ELR (cell line): ENCODE results near the gene FBLIM1.

Experiments used
- DNase-seq: peaks from one replicate; pipeline ENCODE4 v3.0.0-alpha.2; 2015; ENCODE audit warnings: low read depth

FBLIM1 gene, protein sequence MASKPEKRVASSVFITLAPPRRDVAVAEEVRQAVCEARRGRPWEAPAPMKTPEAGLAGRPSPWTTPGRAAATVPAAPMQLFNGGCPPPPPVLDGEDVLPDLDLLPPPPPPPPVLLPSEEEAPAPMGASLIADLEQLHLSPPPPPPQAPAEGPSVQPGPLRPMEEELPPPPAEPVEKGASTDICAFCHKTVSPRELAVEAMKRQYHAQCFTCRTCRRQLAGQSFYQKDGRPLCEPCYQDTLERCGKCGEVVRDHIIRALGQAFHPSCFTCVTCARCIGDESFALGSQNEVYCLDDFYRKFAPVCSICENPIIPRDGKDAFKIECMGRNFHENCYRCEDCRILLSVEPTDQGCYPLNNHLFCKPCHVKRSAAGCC

DNA sequence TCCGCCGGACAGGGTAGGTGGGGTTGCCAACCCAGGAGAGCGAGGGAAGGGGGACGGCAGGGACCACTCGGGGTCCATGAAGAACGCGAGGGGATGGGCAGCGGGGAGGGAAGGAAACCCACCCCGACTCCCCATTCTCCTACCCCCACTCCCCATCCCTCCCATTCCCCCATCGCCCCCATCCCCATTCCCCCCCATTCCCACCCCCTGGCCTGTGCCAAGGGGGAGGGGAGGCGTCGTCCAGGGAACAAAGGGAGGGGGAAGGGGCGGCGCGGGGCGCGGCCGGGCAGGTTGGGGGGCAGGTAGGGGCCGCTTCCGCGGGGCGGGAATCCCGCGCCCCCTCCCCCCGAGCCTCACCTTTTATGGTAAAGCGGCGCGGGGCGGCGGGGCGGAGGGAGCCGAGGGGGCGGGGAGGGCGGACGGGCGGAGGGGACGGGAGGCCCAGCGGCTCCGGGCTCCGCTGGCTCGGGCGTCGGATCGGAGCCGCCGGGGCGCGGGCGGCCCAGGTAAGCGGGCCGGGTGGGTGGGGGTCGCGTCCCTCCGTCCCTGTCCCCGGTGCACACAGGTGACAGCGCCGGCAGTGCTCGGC is at the start of gene FBLIM1:
FBLIM1 (plus strand) TSS at position 453 of the 589 bp plus-strand sequence. CDS start 6,189 bp downstream, outside the sequence.
- peak; percentile 27 for DNase-seq

DNA sequence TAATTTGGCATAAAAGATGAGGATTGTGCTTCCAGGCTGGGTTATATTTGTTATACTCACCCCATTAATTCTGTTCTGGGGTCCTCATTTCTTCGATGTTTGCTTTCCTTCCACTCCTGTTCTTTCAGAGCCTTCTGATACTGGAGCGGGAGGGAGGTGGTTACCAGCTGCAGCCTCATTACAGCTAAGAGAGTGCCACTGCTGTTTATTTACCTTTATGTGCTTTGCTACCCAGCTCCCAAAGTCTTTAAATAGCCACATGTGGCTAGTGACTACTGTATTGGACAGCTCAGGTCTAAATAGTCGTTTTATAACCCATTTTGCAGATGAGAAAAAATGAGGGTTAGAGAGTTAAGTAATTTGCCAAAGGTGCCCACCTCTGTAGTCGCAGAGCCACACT is 49.4 kb upstream of the FBLIM1 start:
- DNase-seq: no peak

DNA sequence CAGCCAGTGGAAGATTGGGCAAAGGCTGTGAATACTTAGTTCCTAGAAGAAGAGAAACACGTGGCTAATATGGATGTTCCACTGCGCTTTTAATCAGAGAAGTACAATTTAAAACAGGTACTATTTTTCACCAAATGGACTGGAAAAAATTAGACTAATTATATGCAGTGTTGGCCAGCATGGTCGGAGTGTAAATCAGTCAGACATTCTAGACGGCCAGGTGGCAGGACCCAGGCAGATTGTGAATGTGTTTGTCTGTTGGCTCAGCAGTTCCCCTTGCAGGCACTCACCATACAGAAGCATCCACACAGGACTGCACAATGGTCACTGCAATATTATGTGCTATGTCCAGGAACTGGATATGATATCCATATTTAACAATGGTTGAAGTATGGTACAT is 46.4 kb upstream of the FBLIM1 start:
- no peak for DNase-seq

DNA sequence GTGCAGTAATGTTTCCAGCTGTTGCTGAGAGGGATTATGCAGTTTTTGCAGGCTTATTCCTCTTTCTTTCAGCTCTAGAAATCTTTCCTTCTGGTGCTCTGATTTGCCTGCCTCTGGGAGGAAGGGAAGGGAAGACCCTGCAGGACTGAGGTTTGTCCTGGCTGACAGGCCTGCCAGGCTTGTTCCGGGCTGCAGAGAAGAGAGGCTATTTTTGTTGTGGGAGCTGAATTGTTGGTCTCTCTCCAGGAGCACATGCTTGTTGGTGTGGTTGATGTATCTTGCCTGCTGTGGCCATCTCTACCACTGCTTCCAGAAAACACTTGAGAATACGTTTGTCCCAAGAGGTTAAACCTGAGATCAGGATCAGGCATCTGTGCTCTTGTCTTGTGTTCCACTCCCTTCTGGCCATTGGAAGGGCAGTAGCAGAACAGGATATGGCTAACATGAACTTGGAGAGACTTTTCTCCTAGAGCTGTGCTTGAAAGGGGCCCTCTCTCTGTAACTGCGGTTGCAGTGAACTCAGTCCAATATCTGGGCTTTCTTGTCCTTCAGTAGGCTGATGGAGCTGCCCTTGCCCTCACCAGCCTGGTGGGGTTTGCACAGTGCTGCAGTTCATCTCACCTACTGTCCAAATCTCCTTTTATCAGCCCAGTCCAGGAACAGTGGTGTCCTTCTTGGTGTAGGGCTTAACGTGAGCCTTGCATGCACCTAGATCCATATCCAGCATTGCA is 44.0 kb upstream of the FBLIM1 start:
- no peak for DNase-seq

DNA sequence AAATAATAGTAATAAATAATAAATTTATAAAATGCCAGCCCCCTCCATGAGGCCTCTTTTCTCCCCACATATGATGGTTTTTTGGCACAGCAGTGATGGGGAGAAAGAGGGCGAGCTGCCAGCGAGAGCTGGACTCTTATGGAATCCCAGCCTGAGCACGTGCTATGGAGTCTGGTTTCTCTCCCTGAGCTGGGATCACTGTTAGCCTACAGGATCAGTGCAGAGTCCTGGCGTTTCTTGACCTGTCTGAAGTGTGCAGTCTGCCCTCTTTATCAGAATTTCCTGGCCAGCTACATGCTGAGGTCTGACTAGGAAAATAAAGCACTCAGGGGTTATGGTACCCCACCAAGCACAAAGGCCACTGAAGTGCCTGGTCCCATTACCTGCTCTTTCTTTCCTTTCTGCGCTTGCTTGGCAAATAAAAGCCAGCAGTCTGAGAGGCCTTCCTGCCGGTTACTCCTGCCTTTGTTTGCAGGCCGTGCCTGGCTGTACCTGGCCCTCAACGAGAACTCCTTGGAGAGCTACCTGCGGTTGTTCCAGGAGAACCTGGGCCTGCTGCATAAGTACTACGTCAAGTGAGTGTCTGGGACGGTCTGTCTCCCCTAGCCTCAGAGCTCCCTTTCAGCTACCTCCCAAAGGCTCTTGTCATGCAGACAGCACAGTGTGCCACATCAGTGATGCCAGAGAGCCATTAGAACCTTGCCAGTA is 41.0 kb upstream of the FBLIM1 start:
- no peak for DNase-seq

DNA sequence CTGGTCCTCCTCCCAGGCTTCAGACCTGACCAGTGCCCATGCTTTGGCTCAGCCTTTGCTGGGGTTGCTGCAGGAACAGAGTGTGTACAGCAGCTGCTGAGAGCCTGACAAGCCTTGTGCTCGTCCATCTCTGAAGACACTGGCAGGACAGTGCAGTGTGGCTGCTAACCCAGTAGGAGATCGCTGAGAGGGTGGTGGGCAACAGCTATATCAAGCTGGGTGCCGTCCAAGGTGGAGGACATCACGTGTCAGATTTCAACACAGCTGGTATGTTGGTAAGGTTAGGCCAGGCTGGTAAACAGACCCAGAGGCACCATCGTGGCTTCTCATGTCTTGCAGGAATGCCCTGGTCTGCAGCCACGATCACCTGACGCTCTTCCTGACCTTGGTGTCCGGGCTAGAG is 40.4 kb upstream of the FBLIM1 start:
- DNase-seq: no peak

DNA sequence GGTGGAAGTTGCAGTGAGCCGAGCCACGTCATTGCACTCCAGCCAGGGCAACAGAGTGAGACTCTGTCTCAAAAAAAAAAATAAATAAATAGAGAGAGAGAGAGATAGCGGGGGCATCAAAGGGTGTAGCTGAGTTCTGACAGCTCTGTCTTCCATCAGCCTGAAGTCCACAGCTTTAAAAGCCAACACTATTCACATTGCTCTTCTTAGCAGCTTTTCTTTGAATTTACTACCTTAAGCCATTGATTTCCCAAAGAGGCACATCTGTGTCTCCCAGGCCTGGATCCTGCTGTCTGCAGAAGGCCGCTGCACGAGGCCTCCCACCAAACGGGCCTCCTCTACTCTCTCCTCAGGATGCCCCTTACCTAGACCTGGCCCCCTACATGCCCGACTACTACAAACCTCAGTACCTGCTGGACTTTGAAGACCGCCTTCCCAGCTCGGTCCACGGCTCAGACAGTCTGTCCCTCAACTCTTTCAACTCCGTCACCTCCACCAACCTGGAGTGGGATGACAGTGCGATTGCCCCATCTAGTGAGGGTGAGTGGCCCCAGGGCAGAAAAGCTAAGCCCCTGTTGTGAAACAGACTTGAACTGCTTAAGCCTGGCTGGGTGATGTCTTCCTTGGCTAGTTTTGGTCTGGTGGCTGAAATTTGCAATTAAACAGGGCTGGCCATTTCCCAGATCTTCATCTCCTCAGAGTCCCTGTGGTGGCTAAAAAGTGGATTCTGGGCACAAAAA is 39.0 kb upstream of the FBLIM1 start:
- no peak for DNase-seq

DNA sequence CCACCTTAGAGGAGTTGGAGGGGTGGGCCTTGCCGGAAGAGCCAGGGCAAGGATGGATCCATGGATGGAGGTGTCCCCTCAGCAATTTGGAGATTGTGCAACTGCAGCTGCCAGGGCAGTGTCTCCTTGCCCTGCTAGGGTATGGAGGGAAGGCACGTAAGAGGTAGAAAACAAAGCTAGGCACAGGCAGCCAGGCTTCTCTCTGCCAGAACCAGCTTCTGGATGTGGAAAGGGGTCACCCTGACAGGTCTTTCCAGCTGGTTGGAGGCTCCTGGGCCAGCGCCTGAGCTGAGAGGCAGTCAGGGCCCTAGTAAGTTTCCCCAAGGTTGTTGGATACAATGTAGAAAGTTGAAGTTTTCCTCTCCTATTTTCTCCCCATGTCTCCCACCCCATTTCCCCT is 37.7 kb upstream of the FBLIM1 start:
- DNase-seq: no peak

DNA sequence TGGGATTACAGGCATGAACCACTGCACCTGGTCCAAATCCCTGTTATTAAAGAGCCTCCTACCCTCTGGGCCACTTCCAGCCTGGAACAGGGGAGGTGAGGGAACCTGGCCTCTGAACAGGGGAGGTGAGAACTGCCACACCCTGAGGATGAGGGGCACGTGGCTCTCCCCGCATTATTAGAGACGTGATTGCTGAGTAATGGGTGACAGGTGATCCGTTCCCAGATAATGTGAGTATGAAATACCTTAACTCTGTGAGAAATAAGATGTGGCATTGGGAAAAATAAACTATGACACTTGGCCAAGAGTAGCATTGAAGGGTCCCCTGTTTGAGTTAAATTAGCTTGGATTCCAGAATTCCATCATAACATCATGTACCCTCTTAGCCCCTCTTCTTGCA is 36.2 kb upstream of the FBLIM1 start:
- no peak for DNase-seq

DNA sequence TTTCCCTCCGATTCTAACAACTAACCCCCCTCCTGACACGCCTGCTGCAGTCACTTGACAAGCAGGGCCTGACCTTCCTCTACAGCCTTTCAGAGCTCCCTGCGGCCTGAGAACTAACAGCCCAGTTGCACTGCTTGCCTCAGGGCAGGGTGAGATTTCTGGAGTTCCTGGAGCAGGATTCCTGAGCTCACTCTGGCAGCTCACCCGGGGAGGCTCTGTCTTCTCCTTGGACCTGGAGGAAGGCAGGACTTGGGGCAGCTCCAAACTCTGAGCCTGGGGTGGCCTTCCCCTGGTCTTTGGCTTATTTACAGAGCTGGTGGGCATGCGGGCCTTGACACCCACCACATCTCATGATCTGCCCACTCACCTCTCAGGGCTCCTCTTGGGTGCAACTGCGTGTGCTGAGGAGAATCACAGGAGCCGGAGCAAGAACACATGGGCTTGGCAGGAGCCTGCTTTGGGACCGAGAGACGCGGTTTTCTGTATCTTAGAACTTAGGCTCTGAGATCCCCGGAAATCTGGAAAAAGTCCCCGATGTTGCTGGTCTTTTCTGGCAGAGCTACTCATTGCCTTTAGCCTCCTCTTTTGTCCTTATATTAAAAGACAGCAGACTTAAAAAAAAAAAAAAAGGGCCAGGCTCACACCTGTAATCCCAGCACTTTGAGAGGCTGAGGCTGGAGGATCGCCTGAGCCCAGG is 35.6 kb upstream of the FBLIM1 start:
- DNase-seq: no peak

DNA sequence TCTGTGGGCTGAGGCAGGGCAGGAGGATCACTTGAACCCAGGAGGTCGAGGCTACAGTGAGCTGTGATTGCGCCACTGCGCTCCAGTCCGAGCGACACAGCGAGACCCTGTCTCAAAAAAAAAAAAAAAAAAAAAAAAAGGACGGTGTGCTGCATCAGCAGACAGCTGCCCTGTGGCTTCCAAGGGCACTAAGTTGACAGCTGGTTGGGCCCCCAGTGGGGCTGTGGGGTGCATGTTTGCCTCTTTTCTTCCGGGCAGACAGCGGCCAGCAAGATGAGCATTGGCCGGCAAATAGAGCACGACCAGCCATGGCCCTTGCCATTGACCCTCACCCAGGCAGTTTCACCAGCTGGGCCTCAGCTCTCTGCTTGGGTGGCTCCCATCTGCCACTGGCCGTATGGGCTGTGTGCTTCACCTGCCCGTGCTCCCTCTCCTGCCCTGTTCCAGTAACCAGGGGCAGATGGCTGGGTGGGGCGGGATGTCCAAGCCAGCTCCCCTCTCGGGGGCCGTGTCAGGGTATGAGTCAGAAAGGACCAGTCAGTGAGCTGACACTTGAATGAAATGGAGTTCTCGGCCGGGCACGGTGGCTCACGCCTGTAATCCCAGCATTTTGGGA is 34.9 kb upstream of the FBLIM1 start:
- DNase-seq: no peak

DNA sequence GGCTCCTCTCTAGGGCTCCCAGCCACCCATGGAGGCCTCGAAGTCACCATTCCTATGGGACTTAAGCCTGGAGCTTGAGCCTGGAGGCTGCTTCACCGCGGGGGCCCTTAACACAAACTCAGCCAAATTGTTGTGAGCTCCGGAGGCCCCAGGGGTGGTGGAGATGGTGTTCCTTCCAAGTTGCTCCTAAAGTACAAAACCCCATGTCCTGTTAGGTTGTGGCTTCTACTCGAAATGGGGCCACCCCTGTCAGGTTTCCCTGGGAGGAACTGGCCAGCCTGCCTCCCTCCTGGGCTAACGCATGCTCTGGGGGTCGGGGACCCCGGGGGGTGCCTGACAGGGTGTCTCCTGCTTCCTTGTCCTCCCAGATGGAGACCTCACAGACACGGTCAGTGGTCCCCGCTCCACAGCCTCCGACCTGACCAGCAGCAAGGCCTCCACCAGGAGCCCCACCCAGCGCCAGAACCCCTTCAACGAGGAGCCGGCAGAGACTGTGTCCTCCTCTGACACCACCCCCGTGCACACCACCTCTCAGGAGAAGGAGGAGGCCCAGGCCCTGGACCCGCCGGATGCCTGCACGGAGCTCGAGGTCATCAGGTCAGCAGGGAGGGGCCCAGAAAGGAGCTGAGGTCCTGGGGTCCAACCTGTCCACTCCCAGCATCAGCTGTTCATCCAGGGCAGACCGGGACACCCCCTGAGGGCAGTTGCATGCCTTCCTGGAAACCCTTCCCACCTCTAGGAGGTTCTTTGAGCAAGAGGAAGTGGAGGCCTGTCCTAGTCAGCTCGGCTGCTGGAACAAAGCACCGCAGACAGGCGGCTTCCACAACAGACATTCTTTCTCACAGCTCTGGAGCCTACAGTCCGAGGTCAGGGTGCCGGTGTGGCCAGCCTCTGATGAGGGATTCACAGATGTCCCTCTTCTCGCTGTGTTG is 33.4 kb upstream of the FBLIM1 start:
- DNase-seq: no peak

DNA sequence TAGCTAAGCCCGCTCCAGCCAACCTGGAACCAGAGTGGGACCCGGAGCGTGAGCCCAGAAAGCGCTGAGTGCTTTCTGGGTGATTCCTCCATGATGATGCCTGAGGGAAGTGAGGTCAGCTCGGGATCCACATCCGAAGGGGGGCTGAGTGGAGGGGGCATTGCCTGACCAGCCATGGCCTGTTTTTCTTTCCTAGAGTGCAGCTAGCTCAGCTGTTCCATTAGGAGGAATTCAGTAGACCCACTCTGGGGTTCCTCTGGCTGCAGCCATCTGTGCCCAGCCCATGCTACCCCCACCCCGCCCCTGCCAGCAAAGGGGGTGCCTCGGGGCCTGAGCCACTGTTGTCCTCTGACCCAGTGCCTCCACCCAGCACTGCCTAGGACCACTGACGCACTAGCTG is 32.1 kb upstream of the FBLIM1 start:
- no peak for DNase-seq

DNA sequence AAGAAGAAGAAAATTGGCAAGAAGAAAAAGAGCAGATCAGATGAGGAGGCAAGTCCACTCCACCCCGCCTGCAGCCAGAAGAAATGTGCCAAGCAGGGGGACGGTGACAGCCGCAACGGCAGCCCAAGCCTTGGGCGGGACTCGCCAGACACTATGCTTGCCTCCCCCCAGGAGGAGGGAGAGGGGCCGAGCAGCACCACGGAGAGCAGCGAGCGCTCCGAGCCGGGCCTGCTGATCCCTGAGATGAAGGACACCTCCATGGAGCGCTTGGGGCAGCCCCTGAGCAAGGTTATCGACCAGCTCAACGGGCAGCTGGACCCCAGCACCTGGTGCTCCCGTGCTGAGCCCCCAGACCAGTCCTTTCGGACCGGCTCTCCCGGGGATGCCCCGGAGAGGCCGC is 31.6 kb upstream of the FBLIM1 start:
- no peak for DNase-seq

DNA sequence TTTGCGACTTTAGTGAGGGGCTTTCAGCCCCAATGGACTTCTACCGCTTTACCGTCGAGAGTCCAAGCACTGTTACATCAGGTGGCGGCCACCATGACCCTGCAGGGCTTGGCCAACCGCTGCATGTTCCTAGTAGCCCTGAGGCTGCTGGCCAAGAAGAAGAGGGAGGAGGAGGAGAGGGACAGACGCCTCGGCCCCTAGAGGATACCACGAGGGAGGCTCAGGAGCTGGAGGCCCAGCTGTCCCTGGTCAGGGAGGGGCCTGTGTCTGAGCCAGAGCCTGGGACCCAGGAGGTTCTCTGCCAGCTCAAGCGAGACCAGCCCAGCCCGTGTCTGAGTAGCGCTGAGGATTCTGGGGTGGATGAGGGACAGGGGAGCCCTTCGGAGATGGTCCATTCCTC is 31.2 kb upstream of the FBLIM1 start:
- DNase-seq: no peak

DNA sequence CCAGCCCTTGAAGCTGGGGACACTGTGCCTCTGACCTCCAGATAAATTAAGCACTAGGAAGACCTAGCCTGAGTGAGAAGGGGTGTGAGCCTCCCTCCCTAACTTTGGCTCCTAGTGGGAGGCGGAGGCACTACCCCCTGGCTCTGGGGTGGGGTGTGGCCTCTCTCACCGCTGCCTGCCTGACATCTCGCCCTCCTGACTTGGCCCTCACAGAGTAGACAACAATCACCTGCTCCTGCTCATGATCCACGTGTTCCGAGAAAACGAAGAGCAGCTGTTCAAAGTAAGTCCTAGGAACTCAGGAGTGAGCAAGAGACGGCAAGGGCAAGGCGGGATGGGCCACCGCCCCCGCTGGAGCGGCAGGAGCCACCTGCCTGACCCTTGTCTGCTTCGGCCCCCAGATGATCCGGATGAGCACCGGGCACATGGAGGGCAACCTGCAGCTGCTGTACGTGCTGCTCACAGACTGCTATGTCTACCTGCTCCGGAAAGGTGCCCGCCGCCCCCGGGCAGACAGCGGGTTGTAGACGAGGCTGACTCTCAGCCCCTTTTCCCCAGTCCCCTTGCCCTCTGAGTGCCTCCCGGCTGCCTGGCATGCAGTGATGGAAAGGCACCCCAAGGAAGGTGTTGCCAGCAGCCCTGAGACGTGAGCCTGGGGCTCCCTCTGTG is 30.6 kb upstream of the FBLIM1 start:
- DNase-seq: no peak

DNA sequence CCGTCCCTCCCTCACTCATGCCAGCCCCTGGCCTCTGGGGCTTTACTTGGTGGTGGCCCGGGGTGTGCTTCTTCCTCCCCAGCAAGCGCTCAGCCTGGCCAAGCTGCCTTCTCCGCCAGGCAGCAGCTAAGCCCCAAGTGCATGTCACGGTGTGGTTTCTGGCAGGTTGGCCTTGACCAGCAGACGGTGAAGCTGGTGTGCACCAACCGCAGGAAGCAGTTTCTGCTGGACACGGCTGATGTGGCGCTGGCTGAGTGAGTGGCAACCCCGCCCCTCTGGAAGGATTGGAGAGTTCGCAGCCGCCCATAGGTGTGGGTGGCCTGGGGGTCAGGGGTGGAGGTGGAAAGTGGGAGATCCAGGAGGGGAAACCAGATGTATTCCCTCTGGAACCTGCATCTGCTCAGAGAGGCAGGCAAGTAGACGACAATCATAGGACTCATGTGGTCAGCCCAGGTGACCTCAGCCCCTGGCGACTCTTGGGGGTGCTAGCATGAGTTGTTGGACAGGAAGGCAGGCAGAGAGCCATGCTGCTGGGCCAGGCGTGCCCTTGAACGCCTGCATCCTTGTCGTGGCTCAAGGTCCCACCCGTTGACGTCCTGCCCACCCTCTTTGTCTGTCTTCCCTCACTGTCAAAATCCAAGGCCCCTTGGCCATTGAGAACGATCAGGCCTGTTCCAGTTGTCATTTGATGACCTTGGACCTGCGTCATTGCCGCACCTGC is 29.5 kb upstream of the FBLIM1 start:
- DNase-seq: no peak

DNA sequence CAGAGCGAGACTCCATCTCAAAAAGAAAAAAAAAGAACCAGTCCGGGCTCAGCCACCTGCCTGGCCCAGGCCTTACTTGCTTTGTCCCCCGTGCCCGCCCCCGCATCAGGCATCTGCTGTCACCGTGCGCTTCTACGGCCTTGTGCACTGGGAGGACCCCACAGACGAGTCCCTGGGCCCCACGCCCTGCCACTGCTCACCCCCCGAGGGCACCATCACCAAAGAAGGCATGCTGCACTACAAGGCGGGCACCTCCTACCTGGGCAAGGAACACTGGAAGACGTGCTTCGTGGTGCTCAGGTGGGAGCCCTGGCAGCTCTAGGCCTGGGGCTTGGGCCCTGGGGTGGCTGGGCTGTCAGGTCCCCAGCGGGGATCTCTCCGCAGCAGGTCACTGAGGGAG is 28.2 kb upstream of the FBLIM1 start:
- DNase-seq: no peak
